ENCODE results near the gene CFP. TPM values are rescaled to one million over a fixed set of nuclear protein-coding genes. Genes with fewer than 3 reads are reported as not detected.

The CFP gene
- total and polyA plus RNA-seq, 3 donors from 2014 or later, result 1.9 to 4.4 (median 2.8) TPM

DNA sequence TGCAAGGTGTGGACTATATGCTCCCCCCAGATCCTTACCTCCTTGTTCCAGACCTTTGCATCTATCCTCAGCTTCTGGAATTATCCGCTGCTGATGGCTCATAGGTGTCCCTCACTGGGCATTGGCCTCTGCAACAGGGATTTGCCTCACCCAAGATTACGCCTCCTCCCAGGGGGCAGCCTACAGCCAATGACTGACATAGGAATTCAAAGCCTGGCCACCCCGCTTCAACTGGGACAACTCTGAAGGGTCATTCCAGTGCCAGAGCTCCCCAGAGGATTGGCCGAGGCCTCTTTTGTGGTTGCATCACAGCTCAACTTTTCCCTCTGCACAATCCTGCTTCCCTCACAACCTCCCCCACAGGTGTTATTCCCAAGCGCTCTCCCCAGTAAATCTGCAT, 15.1 kb downstream of the CFP start:
- Histone ChIP-seq H3K36me3 (ENCODE audit: low read depth, missing control alignments) (no peaks in the 10 kb centered on the region), H3K9me3 (no peaks in the 10 kb centered on the region), H3K4me3 (no peak overlapping the region), H3K4me1 (no peaks in the 10 kb centered on the region), H3K27me3 (no peaks in the 10 kb centered on the region), H3K27ac (no peak overlapping the region)
- 100% methylated on average over 1 to 5 of the region's 5 CpGs for WGBS, 2 donors
- DNase-seq, result no peak
- intact Hi-C loops (cut with DNase I; ENCODE audit: low total_unique reads), result no loop called here
- no peak for TF ChIP-seq POLR2A (IDR thresholded peaks at IDR 0.05)
- TF ChIP-seq, protein P1, sequence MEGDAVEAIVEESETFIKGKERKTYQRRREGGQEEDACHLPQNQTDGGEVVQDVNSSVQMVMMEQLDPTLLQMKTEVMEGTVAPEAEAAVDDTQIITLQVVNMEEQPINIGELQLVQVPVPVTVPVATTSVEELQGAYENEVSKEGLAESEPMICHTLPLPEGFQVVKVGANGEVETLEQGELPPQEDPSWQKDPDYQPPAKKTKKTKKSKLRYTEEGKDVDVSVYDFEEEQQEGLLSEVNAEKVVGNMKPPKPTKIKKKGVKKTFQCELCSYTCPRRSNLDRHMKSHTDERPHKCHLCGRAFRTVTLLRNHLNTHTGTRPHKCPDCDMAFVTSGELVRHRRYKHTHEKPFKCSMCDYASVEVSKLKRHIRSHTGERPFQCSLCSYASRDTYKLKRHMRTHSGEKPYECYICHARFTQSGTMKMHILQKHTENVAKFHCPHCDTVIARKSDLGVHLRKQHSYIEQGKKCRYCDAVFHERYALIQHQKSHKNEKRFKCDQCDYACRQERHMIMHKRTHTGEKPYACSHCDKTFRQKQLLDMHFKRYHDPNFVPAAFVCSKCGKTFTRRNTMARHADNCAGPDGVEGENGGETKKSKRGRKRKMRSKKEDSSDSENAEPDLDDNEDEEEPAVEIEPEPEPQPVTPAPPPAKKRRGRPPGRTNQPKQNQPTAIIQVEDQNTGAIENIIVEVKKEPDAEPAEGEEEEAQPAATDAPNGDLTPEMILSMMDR (IDR thresholded peaks at IDR 0.05), result no peak

DNA sequence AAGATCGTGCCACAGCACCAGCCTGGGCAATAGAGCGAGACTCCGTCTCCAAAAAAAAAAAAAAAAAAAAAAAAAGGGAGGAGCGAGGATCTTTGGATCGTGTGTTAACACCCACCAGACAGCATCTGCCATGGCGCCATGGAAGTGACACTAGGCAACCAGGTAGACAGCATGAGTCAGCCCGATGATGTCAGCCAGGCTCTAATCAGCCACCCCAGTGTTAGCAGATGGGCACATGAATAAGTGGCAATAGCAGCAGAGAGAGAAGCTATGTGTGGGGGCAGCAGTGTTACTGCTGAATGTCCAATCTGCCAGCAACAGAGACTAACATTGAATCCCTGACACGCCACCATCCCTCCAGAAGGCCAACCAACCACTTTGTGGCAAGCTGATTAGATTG, 16.6 kb downstream of the CFP start:
- H3K27me3 ChIP-seq, result no peaks in the 10 kb centered on the region
- WGBS, 2 donors, result 95 to 100% methylated on average over 2 to 8 of the region's 8 CpGs
- H3K27ac ChIP-seq, result no peak overlapping the region
- intact Hi-C loops (cut with DNase I; ENCODE audit: low total_unique reads), result no loop called here
- H3K36me3 ChIP-seq (ENCODE audit: low read depth, missing control alignments), result no peaks in the 10 kb centered on the region
- TF ChIP-seq, protein P1 (IDR thresholded peaks at IDR 0.05), result no peak
- no peak for TF ChIP-seq POLR2A (IDR thresholded peaks at IDR 0.05)
- no peaks in the 10 kb centered on the region for H3K9me3 ChIP-seq
- no peaks in the 10 kb centered on the region for H3K4me1 ChIP-seq
- H3K4me3 ChIP-seq, result no peak overlapping the region
- DNase-seq, result no peak

DNA sequence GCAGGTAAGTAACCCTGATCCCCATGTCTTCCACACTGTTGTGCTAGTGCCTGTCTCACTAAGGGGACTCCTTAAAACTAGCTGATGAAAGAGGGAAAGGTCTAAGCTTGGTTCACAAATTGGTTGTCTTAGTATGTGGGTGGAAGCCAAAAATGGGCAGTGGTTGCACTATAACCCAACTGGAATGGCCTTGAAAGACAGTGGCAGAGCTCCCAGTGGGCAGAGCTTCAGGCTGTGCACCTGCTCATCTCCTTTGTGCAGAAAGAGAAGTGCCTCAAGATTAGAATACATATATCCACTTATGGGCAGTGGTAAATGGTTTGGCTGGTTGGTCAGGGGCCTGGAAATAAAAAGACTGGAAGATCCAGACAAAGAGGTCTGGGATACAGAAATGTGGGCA, 17.3 kb downstream of the CFP start:
- DNase-seq, result no peak
- no peak overlapping the region for H3K4me3 ChIP-seq
- TF ChIP-seq, protein P1 (IDR thresholded peaks at IDR 0.05), result no peak
- TF ChIP-seq POLR2A (IDR thresholded peaks at IDR 0.05), result no peak
- no peaks in the 10 kb centered on the region for H3K9me3 ChIP-seq
- H3K4me1 ChIP-seq, result no peaks in the 10 kb centered on the region
- no peaks in the 10 kb centered on the region for H3K27me3 ChIP-seq
- intact Hi-C loops (cut with DNase I; ENCODE audit: low total_unique reads), result no loop called here
- no peak overlapping the region for H3K27ac ChIP-seq
- H3K36me3 ChIP-seq (ENCODE audit: low read depth, missing control alignments), result no peaks in the 10 kb centered on the region

DNA sequence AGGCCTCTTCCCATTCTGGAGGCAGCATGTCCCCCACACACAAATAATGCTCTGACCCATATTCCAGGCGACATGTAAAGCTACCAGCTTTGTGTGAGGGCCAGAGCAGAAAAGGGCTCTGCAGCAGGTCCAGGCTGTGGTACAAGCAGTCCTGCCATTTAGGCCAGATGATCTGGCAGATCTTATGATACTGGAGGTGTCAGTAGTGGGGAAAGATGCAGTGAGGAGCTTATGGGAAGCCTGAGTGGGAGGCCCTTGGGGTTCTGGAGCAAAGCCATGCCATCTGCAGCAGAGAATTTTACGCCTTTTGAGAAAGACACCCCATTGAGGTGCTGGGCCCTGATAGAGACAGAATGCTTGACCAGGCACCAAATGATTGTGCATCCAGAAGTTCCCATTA, 17.8 kb downstream of the CFP start:
- H3K36me3 ChIP-seq (ENCODE audit: low read depth, missing control alignments), result no peaks in the 10 kb centered on the region
- 71% methylated on average over 2 of the region's 2 CpGs; no CpG with 5 or more reads in 1 of the 2 donors for WGBS, 2 donors
- H3K27me3 ChIP-seq, result no peaks in the 10 kb centered on the region
- no peak for TF ChIP-seq POLR2A (IDR thresholded peaks at IDR 0.05)
- TF ChIP-seq, protein P1 (IDR thresholded peaks at IDR 0.05), result no peak
- no peaks in the 10 kb centered on the region for H3K9me3 ChIP-seq
- no peaks in the 10 kb centered on the region for H3K4me1 ChIP-seq
- H3K27ac ChIP-seq, result no peak overlapping the region
- DNase-seq, result no peak
- intact Hi-C loops (cut with DNase I; ENCODE audit: low total_unique reads), result no loop called here
- no peak overlapping the region for H3K4me3 ChIP-seq

DNA sequence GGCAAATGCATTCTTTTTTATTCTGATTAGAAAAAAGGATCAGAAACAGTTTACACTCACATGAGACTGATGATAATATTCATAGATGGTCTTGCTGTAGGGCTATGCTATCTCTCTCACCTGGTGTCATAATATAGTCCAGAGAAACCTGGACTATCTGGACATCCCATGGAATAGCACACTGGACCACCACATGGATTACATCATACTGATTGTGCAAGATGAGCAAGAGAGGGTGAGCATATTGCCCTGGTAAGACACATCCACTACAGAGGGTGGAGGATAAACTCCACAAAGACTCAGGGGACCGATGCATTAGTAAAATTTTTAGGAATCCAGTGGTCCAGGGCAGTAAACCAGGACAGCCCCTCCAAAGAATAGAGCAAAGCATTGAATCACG, 18.2 kb downstream of the CFP start:
- Histone ChIP-seq H3K4me1 (no peaks in the 10 kb centered on the region), H3K9me3 (no peaks in the 10 kb centered on the region), H3K27me3 (no peaks in the 10 kb centered on the region), H3K36me3 (ENCODE audit: low read depth, missing control alignments) (no peaks in the 10 kb centered on the region), H3K4me3 (no peak overlapping the region), H3K27ac (no peak overlapping the region)
- intact Hi-C loops (cut with DNase I; ENCODE audit: low total_unique reads), result no loop called here
- WGBS, 2 donors, result 91% methylated on average over 2 of the region's 2 CpGs; no CpG with 5 or more reads in 1 of the 2 donors
- DNase-seq, result no peak
- TF ChIP-seq POLR2A (IDR thresholded peaks at IDR 0.05), result no peak
- TF ChIP-seq, protein P1 (IDR thresholded peaks at IDR 0.05), result no peak
